Heart left ventricle (tissue), 16 donors: Measurements from ENCODE around the gene GPR156. TPM values are rescaled to one million over a fixed set of nuclear protein-coding genes. Genes with fewer than 3 reads are reported as not detected.

ENCODE experiments used
- ATAC-seq, 4 donors: fragments of 200-7000 bp; cut with Tn5 transposase; one replicate each; pipeline ENCODE4 v1.9.1; 2020 to 2022; ENCODE audit warnings: moderate library complexity in 4 of 4, mild to moderate bottlenecking in 3 of 4, moderate number of reproducible peaks in 1 of 4
- DNase-seq, 5 donors: peaks; one replicate each; pipeline ENCODE4 v3.0.0-alpha.2; 2020
- H3K27ac ChIP-seq, 12 donors: fragments of 200-600 bp; sonication (generic) in 4 of 12; one replicate each; pipeline versions ENCODE4 v1.5.0 to v1.8.0; 2016 to 2022; ENCODE audit warnings: mild to moderate bottlenecking in 2 of 12
- H3K27me3 ChIP-seq, 9 donors: fragments of 200-600 bp; sonication (generic) in 2 of 9; one replicate each; pipeline versions ENCODE4 v1.5.1 to v1.8.0; 2016 to 2022; ENCODE audit warnings: mild to moderate bottlenecking in 3 of 9
- H3K36me3 ChIP-seq, 9 donors: fragments of 200-600 bp; sonication (generic) in 2 of 9; one replicate each; pipeline versions ENCODE4 v1.5.0 to v1.8.0; 2018 to 2022; ENCODE audit warnings: mild to moderate bottlenecking in 2 of 9
- H3K4me1 ChIP-seq, 12 donors: fragments of 200-600 bp; sonication (generic) in 4 of 12; one replicate each; pipeline versions ENCODE4 v1.5.0 to v1.8.0; 2016 to 2022; ENCODE audit warnings: mild to moderate bottlenecking in 3 of 12
- H3K4me3 ChIP-seq, 12 donors: fragments of 200-600 bp; sonication (generic) in 4 of 12; one replicate each; pipeline versions ENCODE4 v1.5.0 to v1.8.0; 2017 to 2022; ENCODE audit warnings: mild to moderate bottlenecking in 9 of 12, moderate library complexity in 4 of 12
- H3K9me3 ChIP-seq, 12 donors: fragments of 200-600 bp; sonication (generic) in 4 of 12; one replicate each; pipeline versions ENCODE4 v1.5.0 to v1.8.0; 2016 to 2022; ENCODE audit warnings: mild to moderate bottlenecking in 1 of 12
- CTCF ChIP-seq, 12 donors: fragments of 200-600 bp; sonication (generic) in 4 of 12; IDR thresholded peaks; one replicate each; pipeline versions ENCODE4 v1.5.0 to v1.8.0; 2018 to 2022; ENCODE audit warnings: antibody characterized with exemption in 12 of 12, mild to moderate bottlenecking in 5 of 12
- POLR2A ChIP-seq, 2 donors: fragments of 450-650 bp; IDR thresholded peaks; one replicate each; pipeline ENCODE4 v1.6.1; 2017; ENCODE audit warnings: antibody characterized with exemption in 2 of 2, mild to moderate bottlenecking in 2 of 2, moderate library complexity in 2 of 2
- WGBS, 4 donors: extraction: QIAGEN DNeasy Blood & Tissue Kit in 2 of 4; methylation state at CpG; one replicate each; pipeline versions ENCODE4 v1.1.5 to v1.1.7; 2013 to 2018; 5-methylcytosine and 5-hydroxymethylcytosine counted together
- intact Hi-C, 10 donors: fragments of 100-400 bp; cut with DNase I; formaldehyde crosslinking; loops; one replicate each; pipeline versions ENCODE4 v1.11.1 to v1.14.2; 2022
- polyA plus RNA-seq, 2 donors: library from polyadenylated mRNA; stranded (reverse); fragments of 200-250 nt; gene quantifications; one replicate each; pipeline ENCODE4 v1.2.3, GENCODE V29; 2013
- total RNA-seq, 9 donors: library from RNA; depleted of rRNA in 2 of 9; stranded (reverse); fragments of >200 nt in 2 of 9; fragmentation: NEBNext Ultra II Directional in 3 of 9; extraction: Animal tissue kit (Norgen Biotek cat#: 25700) in 3 of 9; gene quantifications; one replicate each; pipeline versions ENCODE4 v1.1.0 to v1.2.4, GENCODE V29; 2016 to 2023
- donor health status: ischemic (EF 13 %, LVEDD 7.1; RV severe dilation, severe dysfunction).
- donor health status: healthy with polysubstance abuse.
- donor health status: DM: no; HTN: yes; CAD: no.
- donor health status: DM: no; HTN: no; CAD: no.
- donor health status: ischemic (EF 25% LVEDD 6.9; RV normal size, moderate dysfunction).
- donor health status: ischemic (EF 25% LVEDD 5.7; RV mildly dilated, moderate dysfunction).
- donor health status: healthy.
- donor health status: DM: yes; HTN: yes; CAD: no.
- donor health status: ischemic (EF 35%, LVEDD 5.7; RV mildly dilated, moderate dysfunction).
- donor health status: nonischemic (EF 11% LVEDD 7.7; RV severe dilation, severe dysfunction).
- donor health status: DM: yes; HTN: yes; CAD: no.
- donor health status: PGD.
- donor health status: ischemic (EF 29% LVEDD 5.4; RV normal size, mild dysfunction).
- donor health status: nonischemic (EF 23%, LVEDD 6.1; RV moderate dilation, normal function).

GPR156 gene
- total and polyA plus RNA-seq, 11 donors = 0.06 to 0.24 (median 0.12) TPM; not detected in 5

DNA sequence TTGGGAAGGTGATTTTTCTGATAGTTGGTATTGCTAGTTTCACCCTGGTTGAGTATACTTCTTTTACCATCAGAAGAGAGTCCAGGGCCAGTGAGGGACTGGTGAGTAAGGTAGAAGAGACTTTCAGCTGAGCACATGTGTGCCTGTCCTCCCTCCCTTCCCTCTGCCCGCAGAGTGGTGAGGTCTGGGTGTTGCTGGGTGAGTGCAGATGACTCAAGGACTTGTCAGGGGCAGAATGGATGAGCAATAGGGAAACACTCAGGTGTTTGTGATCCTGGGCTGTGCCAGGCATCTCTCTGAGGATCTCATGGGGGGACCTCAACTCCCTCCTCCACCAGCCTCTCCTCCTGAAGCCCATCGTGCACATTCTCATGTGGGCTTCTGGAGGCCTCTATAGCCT lies 114.8 kb downstream of the GPR156 start:
- 80 to 91% (median 85%) methylated on average over 2 of the region's 2 CpGs for WGBS, 4 donors
- no peak overlapping the region for H3K27ac ChIP-seq
- no peak for TF ChIP-seq POLR2A (IDR thresholded peaks at IDR 0.05)
- TF ChIP-seq CTCF (IDR thresholded peaks at IDR 0.05) = no peak
- H3K4me3 ChIP-seq = no peak overlapping the region
- H3K4me1 ChIP-seq = no peaks in the 10 kb centered on the region
- H3K9me3 ChIP-seq = no peaks in the 10 kb centered on the region
- H3K36me3 ChIP-seq = no peaks in the 10 kb centered on the region
- ATAC-seq (no peak), DNase-seq (no peak)
- H3K27me3 ChIP-seq = no peaks in the 10 kb centered on the region
- intact Hi-C loops = no loop called here

GRCh38 chr3:120169407-120169806 lies 115.6 kb downstream of the GPR156 start:
- ATAC-seq (no peak), DNase-seq (no peak)
- intact Hi-C loops = loop anchor here in 1 of 10 donors (10.0 kb wide), 1 partner anchor 135 kb away; no protein-coding TSS in a partner anchor
- Histone ChIP-seq H3K27me3 (no peaks in the 10 kb centered on the region), H3K4me3 (no peak overlapping the region), H3K4me1 (no peaks in the 10 kb centered on the region), H3K27ac (no peak overlapping the region), H3K9me3 (no peaks in the 10 kb centered on the region), H3K36me3 (no peaks in the 10 kb centered on the region)
- TF ChIP-seq CTCF (IDR thresholded peaks at IDR 0.05) (no peak), POLR2A (IDR thresholded peaks at IDR 0.05) (no peak)
- 87 to 89% (median 88%) methylated on average over 5 of the region's 5 CpGs for WGBS, 4 donors

- WGBS, 4 donors = 92 to 98% (median 96%) methylated on average over 3 of the region's 3 CpGs
- no peak for DNase-seq
- Histone ChIP-seq H3K36me3 (no peaks in the 10 kb centered on the region), H3K27ac (no peak overlapping the region), H3K4me3 (no peak overlapping the region), H3K27me3 (no peaks in the 10 kb centered on the region), H3K4me1 (no peaks in the 10 kb centered on the region), H3K9me3 (no peaks in the 10 kb centered on the region)
- TF ChIP-seq CTCF (IDR thresholded peaks at IDR 0.05) (no peak), POLR2A (IDR thresholded peaks at IDR 0.05) (no peak)
- intact Hi-C loops = loop anchor here in 1 of 10 donors (10.0 kb wide), 1 partner anchor 134 kb away; no protein-coding TSS in a partner anchor
- no peak for ATAC-seq
Observed at GRCh38 chr3:120168611-120169010, 116.4 kb downstream of the GPR156 start.

- no peak for TF ChIP-seq CTCF (IDR thresholded peaks at IDR 0.05)
- no peak for TF ChIP-seq POLR2A (IDR thresholded peaks at IDR 0.05)
- intact Hi-C loops = loop anchor here in 1 of 10 donors (10.0 kb wide), 1 partner anchor 133 kb away; no protein-coding TSS in a partner anchor
- WGBS, 4 donors = 80 to 93% (median 89%) methylated on average over 9 of the region's 9 CpGs
- Histone ChIP-seq H3K27me3 (no peaks in the 10 kb centered on the region), H3K27ac (no peak overlapping the region), H3K4me3 (no peak overlapping the region), H3K9me3 (no peaks in the 10 kb centered on the region), H3K36me3 (no peaks in the 10 kb centered on the region), H3K4me1 (no peaks in the 10 kb centered on the region)
- no peak for DNase-seq
- ATAC-seq = no peak
Observed at GRCh38 chr3:120168038-120168437, 117.0 kb downstream of the GPR156 start.
